ENCODE data around the gene DNAJA4. TPM values are rescaled to one million over a fixed set of nuclear protein-coding genes. Genes with fewer than 3 reads are reported as not detected.

Gene DNAJA4
- polyA plus RNA-seq, 1 donor from 2014 or later: 0.66 TPM

DNA sequence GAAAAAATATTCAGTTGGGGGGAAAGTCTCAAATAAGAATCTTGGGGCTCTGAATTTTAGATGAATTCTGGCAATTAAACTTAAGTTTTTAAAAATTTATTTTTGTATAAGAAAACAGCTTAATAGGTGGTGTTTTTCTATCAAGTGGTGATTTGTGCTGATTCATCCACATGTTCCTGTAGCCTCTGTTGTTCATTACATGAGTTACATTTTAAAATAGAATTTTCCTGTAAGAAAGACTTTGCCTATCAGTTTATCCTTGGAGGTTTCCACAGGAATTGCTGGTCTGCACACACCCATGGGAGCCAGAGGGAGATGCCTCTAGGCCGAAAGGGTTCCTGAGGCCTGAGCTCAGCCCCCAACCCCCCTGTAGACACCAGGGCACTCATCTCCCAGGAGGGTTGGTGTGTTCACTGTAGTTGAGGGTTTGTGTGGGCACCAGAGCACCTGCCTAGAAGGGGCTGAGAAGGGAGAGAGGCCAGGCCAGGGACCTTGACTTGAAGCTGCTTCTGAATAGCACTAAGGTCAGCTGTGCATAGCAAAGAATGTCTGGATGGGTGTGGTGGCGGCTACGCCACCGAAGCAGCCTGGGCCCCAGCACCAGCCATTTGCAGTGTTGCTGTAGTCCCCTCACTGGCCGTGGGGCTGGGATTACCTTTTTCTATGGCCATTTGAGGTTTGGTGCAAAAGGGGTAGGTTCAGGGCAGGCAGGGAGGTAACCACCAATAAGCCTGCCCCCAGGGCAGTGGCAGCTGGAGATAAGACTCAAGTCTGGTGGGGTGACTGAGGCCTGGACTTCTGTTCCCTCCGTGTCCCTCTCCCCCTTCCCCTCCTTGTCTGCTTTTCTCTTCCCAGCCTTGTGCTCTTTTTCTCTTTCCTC lies 11.9 kb downstream of the DNAJA4 start:
- H3K9me2 ChIP-seq (ENCODE audit: insufficient read depth, low read length): no peaks in the 10 kb centered on the region
- no peak overlapping the region for H3K4me3 ChIP-seq (ENCODE audit: low read length)
- H3K27me3 ChIP-seq (ENCODE audit: insufficient read depth, low read depth, low read length): no peaks in the 10 kb centered on the region
- H3K27ac ChIP-seq (ENCODE audit: low read length): no peak overlapping the region
- H3K36me3 ChIP-seq (ENCODE audit: insufficient read depth, low read length): no peaks in the 10 kb centered on the region
- H4K20me1 ChIP-seq (ENCODE audit: insufficient read depth): no peaks in the 10 kb centered on the region
- no peak overlapping the region for H2AFZ ChIP-seq (ENCODE audit: low read depth, low read length)
- H3K4me2 ChIP-seq (ENCODE audit: low read length): no peak overlapping the region
- TF ChIP-seq POLR2AphosphoS5 (IDR thresholded peaks at IDR 0.05) (no peak), REST (IDR thresholded peaks at IDR 0.05; ENCODE audit: borderline replicate concordance) (no peak), RAD21 (conservative IDR thresholded peaks at IDR 0.05) (no peak), EZH2 (IDR thresholded peaks at IDR 0.05; ENCODE audit: borderline replicate concordance, insufficient read depth, low read length, poor library complexity, severe bottlenecking) (no peak), EP300 (conservative IDR thresholded peaks at IDR 0.05; ENCODE audit: poor library complexity, severe bottlenecking) (no peak), MXI1 (conservative IDR thresholded peaks at IDR 0.05; ENCODE audit: poor library complexity, severe bottlenecking) (no peak), SMC3 (conservative IDR thresholded peaks at IDR 0.05; ENCODE audit: poor library complexity) (no peak), CTCF (IDR thresholded peaks at IDR 0.05; ENCODE audit: poor library complexity, severe bottlenecking) (no peak), TAF1 (IDR thresholded peaks at IDR 0.05; ENCODE audit: low read depth) (no peak)
- H3K79me2 ChIP-seq (replicated peaks; ENCODE audit: insufficient read depth, low read length): no peaks in the 10 kb centered on the region
- H3F3A ChIP-seq (ENCODE audit: insufficient read depth, low read length, poor library complexity, severe bottlenecking): no peaks in the 10 kb centered on the region
- H3K9ac ChIP-seq (ENCODE audit: low read length): no peak overlapping the region
- H3K9me3 ChIP-seq (ENCODE audit: low read length): no peaks in the 10 kb centered on the region

DNA sequence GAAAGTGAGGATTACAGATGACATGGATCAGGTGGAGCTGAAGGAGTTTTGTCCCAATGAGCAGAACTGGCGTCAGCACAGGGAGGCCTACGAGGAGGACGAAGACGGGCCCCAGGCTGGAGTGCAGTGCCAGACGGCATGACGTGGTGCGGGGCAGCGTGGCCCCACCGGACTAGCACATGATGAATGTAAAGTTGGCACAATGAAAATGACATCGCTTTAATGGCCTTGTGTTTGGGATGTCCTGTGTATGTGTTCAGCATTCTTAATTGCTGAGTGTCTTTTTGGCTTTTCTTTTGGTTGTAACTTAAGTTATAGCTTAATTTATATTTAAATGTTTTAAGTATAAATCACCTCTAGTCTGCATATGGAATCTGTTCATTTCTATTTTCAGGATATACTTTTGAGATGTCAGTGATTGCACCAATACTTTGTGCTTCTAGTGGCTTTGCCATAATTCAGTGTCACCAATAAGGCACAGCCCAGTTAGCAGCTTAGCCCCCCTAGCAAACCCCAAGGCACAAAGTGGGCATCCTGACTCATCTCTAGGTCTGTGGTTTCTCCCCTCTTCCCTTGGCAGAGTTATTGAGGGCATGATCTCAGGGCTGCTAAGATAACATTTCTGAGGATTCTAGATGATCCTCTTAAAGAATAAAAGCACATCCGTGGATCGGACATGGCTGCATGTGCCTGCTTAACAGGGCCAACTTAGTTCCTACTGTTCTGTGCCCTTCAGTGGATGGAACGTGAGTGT lies 16.1 kb downstream of the DNAJA4 start:
- H3F3A ChIP-seq (ENCODE audit: insufficient read depth, low read length, poor library complexity, severe bottlenecking): no peaks in the 10 kb centered on the region
- H3K27ac ChIP-seq (ENCODE audit: low read length): no peak overlapping the region
- H3K79me2 ChIP-seq (replicated peaks; ENCODE audit: insufficient read depth, low read length): no peaks in the 10 kb centered on the region
- no peak overlapping the region for H3K4me3 ChIP-seq (ENCODE audit: low read length)
- no peaks in the 10 kb centered on the region for H3K9me3 ChIP-seq (ENCODE audit: low read length)
- H3K36me3 ChIP-seq (ENCODE audit: insufficient read depth, low read length): no peaks in the 10 kb centered on the region
- no peak overlapping the region for H3K4me2 ChIP-seq (ENCODE audit: low read length)
- H3K9ac ChIP-seq (ENCODE audit: low read length): no peak overlapping the region
- no peaks in the 10 kb centered on the region for H4K20me1 ChIP-seq (ENCODE audit: insufficient read depth)
- TF ChIP-seq RAD21 (conservative IDR thresholded peaks at IDR 0.05) (no peak), MXI1 (conservative IDR thresholded peaks at IDR 0.05; ENCODE audit: poor library complexity, severe bottlenecking) (no peak), EZH2 (IDR thresholded peaks at IDR 0.05; ENCODE audit: borderline replicate concordance, insufficient read depth, low read length, poor library complexity, severe bottlenecking) (no peak), CTCF (IDR thresholded peaks at IDR 0.05; ENCODE audit: poor library complexity, severe bottlenecking) (no peak), REST (IDR thresholded peaks at IDR 0.05; ENCODE audit: borderline replicate concordance) (no peak), POLR2AphosphoS5 (IDR thresholded peaks at IDR 0.05) (no peak)
- no peaks in the 10 kb centered on the region for H3K9me2 ChIP-seq (ENCODE audit: insufficient read depth, low read length)
- H3K27me3 ChIP-seq (ENCODE audit: insufficient read depth, low read depth, low read length): no peaks in the 10 kb centered on the region
- H2AFZ ChIP-seq (ENCODE audit: low read depth, low read length): no peak overlapping the region

All from neural cell (in vitro differentiated cells).